Measurements from ENCODE around the gene MRGPRG.
"Not testable (repeated sequence)": the region's sequence is repeated elsewhere in the genome, so short reads cannot be mapped to it uniquely, and the experiment has no call there.

The MRGPRG gene

DNA sequence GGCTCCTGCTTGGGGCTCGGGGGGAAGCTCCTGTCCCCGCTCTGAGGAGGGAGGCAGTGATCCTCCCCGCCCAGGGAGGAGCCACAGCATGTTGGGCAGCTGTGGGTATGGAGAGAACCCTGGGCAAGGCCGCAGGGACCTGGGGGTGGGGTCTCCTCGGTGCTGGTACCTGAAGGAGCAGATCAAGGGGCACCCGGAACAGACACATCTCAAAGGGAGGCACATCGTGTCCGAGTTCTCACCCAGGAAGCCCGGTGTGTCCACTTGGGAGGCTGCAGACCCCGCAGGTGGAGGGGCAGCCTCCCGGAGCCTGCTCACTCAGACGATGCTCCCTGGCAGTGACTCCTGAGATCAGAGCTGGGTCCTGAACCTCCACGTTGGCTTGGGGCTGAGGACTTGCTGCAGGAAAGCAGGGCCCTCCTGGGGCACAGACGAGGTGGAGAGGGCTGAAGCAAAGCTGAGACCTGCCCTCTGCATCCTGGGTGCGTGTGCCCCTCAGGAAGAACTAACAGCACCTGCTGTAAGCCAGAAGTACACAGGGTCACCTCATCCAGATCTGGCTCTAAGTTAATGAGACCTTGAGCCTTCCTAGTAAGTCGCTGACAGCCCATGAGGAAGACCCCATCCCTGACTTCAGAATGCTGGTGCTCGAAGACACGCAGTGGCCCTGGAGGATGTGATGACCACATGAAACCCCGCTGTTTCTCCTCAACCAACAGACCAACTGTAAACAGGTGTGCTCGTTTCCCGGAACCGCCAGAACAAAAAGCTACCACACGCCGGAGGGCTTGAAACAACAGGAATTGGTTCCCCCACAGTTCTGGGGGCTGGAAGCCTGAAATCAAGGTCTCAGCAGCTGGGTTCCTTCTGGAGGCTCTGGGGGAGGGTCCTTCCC, 47.6 kb downstream of the MRGPRG start:
- DNase-seq, result no peak

DNA sequence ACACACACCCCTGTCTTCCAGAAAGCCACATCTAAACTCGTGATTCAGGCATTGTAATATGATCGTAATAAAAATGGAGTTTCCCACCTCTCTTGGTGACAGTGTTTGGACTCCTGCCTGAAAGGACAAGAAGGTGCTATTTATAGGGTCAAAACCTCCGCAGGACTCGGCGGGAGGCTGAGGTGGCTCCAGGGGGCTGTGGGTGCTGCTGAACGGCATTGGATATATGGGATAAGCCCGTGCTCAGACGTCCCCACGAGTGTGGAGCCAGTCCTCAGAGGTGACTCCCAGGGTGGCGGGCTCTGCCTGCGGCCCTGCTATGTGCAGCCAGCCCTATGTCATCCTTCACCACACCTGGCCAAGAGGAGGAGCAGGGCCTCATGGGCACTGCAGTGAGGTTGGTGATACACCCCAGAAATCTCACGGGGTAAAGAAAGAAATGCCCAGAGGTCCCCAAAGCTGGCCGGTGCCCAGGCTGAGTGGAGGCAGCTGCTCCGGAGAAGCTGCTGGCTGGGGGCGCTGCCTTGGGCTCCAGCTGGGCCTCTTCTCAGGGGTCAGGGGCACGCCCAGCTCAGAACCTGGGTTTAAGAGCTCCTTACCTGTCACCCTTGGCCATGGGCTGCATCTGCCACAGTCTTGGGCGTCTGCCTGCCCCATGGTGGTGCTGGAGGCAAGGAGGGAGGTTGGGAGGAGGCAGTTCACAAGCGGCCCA, 48.4 kb downstream of the MRGPRG start:
- DNase-seq, result no peak

DNA sequence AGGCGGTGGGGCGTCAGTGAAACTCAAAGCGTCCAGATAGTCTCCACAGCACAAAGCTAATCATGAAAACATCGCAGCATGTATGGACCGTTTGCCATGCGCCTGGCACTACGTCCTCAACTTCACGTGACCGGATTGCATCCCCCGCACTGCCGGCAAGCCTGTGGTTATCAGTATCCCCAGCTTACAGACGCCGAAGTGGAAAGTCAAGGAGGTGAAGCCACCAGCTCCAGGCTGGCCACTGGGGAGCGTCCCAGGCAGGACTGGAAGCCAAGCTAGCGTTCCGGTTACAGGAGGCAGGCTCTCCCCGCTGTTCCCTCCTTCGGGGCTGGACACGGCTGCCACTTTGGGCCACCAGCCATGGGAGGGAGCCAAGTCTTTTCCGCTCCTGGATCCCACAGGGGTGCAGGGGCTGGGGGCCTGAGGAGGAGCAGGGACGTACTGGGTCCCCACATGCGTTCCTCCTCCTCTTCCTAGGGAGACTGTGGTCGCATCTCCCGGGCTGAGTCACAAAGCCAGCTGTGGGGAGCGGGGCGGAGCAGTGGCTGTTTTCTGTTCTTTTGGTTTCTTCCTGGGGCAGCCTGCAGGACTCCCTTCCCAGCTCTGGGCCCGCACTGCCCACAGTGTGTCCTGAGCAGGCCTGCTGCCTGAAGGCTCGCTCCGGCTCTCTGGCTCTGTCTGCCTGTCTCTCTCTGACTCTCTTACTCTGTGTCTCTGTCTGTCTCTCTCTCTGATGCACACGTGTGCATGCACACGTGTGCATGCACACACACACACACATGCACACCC, 49.2 kb downstream of the MRGPRG start:
- no peak for DNase-seq

DNA sequence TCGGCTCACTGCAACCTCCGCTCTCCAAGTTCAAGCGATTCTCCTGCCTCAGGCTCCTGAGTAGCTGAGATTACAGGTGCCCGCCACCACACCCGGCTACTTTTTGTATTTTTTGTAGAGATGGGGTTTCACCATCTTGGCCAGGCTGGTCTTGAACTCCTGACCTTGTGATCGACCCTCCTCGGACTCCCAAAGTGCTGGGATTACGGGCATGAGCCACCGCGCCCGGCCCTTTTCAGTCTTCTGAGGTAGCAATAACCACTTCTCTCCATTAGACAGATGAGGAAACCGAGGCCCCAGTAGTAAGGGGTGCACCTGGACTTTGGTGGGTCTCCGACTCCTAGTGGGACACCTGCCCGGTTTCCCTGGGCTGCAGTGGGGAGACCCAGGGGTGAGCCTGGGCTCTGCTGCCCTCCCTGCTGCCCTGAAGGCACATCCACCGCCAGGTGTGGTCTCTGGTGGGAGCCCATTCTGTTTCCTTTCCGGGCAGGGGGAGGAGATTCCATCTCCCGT, 49.8 kb downstream of the MRGPRG start:
- not testable (repeated sequence) for DNase-seq

Data from NCI-H1092 (cell line).